ENCODE measurements around the gene SNRPD3. TPM values are rescaled to one million over a fixed set of nuclear protein-coding genes. Genes with fewer than 3 reads are reported as not detected.
"Not testable (repeated sequence)": the region's sequence is repeated elsewhere in the genome, so short reads cannot be mapped to it uniquely, and the experiment has no call there.

SNRPD3 gene
- total RNA-seq, 4 donors from 2014 or later = 107 to 176 (median 152) TPM

- TF ChIP-seq POLR2A (IDR thresholded peaks at IDR 0.05) (no peak), CTCF (IDR thresholded peaks at IDR 0.05) (no peak)
- intact Hi-C loops (cut with DNase I) = no loop called here
- WGBS, 2 donors = 100% methylated on average over 3 of the region's 6 CpGs; no CpG with 5 or more reads in 1 of the 2 donors
- Histone ChIP-seq H3K4me1 (peaks cover 12 to 45% (median 25%) of the 10 kb centered on the region in 3 donors), H3K36me3 (no peaks in the 10 kb centered on the region), H3K4me3 (no peak overlapping the region), H3K27me3 (no peaks in the 10 kb centered on the region), H3K27ac (no peak overlapping the region), H3K9me3 (no peaks in the 10 kb centered on the region)
- DNase-seq = no peak
Measured at GRCh38 chr22:24595228-24595627, 39.4 kb downstream of the SNRPD3 start.

- no peaks in the 10 kb centered on the region for H3K36me3 ChIP-seq
Measured at GRCh38 chr22:24595863-24596262, 40.1 kb downstream of the SNRPD3 start.

GRCh38 chr22:24597076-24597475 is 41.3 kb downstream of the SNRPD3 start:
- H3K9me3 ChIP-seq; DNase-seq; H3K27me3 ChIP-seq; H3K36me3 ChIP-seq; H3K4me3 ChIP-seq; H3K27ac ChIP-seq; intact Hi-C loops (cut with DNase I): not testable (repeated sequence)
- 72 to 83% methylated on average over 8 to 9 of the region's 9 CpGs for WGBS, 2 donors
- H3K4me1 ChIP-seq = peaks cover 19 to 49% (median 30%) of the 10 kb centered on the region in 3 donors

More at GRCh38 chr22:24595863-24596262, 40.1 kb downstream of the SNRPD3 start:
- Histone ChIP-seq H3K9me3 (no peaks in the 10 kb centered on the region), H3K4me1 (peaks cover 12 to 46% (median 25%) of the 10 kb centered on the region in 3 donors), H3K27me3 (no peaks in the 10 kb centered on the region), H3K4me3 (no peak overlapping the region), H3K27ac (no peak overlapping the region)
- TF ChIP-seq POLR2A (IDR thresholded peaks at IDR 0.05) = no peak
- TF ChIP-seq CTCF (IDR thresholded peaks at IDR 0.05) = no peak
- 91 to 92% methylated on average over 4 of the region's 4 CpGs for WGBS, 2 donors
- no peak for DNase-seq
- intact Hi-C loops (cut with DNase I) = no loop called here

GRCh38 chr22:24599514-24599913 is 43.7 kb downstream of the SNRPD3 start:
- Histone ChIP-seq H3K27ac (no peak overlapping the region), H3K9me3 (no peaks in the 10 kb centered on the region), H3K4me1 (peaks cover 7 to 45% (median 12%) of the 10 kb centered on the region in 3 donors), H3K36me3 (no peaks in the 10 kb centered on the region), H3K27me3 (no peaks in the 10 kb centered on the region), H3K4me3 (no peak overlapping the region)
- no peak for TF ChIP-seq CTCF (IDR thresholded peaks at IDR 0.05)
- TF ChIP-seq POLR2A (IDR thresholded peaks at IDR 0.05) = no peak
- intact Hi-C loops (cut with DNase I) = no loop called here
- WGBS, 2 donors = 27 to 39% methylated on average over 6 to 7 of the region's 8 CpGs
- DNase-seq = no peak

GRCh38 chr22:24599958-24600715 is 44.3 kb downstream of the SNRPD3 start:
- not testable (repeated sequence) for H3K27ac ChIP-seq

GRCh38 chr22:24601217-24602104 is 45.7 kb downstream of the SNRPD3 start:
- WGBS, 2 donors = 50% methylated on average over 3 of the region's 12 CpGs; no CpG with 5 or more reads in 1 of the 2 donors
- Histone ChIP-seq H3K4me3 (no peak overlapping the region), H3K36me3 (no peaks in the 10 kb centered on the region), H3K9me3 (no peaks in the 10 kb centered on the region), H3K27me3 (no peaks in the 10 kb centered on the region), H3K4me1 (peaks cover 7 to 38% (median 9%) of the 10 kb centered on the region in 3 donors), H3K27ac (no peak overlapping the region)
- intact Hi-C loops (cut with DNase I) = no loop called here
- DNase-seq = no peak
- TF ChIP-seq POLR2A (IDR thresholded peaks at IDR 0.05) = no peak
- no peak for TF ChIP-seq CTCF (IDR thresholded peaks at IDR 0.05)

More at GRCh38 chr22:24599958-24600715, 44.3 kb downstream of the SNRPD3 start:
- H3K9me3 ChIP-seq; DNase-seq; intact Hi-C loops (cut with DNase I); H3K27me3 ChIP-seq; H3K4me3 ChIP-seq; H3K36me3 ChIP-seq: not testable (repeated sequence)
- peaks cover 7 to 38% (median 9%) of the 10 kb centered on the region in 3 donors for H3K4me1 ChIP-seq
- WGBS, 2 donors = 40 to 83% methylated on average over 1 of the region's 3 CpGs

- H3K4me3 ChIP-seq; intact Hi-C loops (cut with DNase I); H3K27ac ChIP-seq; DNase-seq; H3K36me3 ChIP-seq; H3K27me3 ChIP-seq; H3K9me3 ChIP-seq: not testable (repeated sequence)
- WGBS, 2 donors = 88 to 96% methylated on average over 5 to 6 of the region's 11 CpGs
- peaks cover 7 to 39% (median 9%) of the 10 kb centered on the region in 3 donors for H3K4me1 ChIP-seq
Measured at GRCh38 chr22:24602105-24602749, 46.4 kb downstream of the SNRPD3 start.
